HEK293 (cell line): ENCODE data around the gene BCAT1.

Experiments used
- CTCF ChIA-PET: fragments of 350-600 bp; formaldehyde crosslinking; extraction: SDS; loops from one replicate; lab custom pipeline; 2021; ENCODE audit warnings: antibody characterized with exemption; lab: Yijun Ruan, JAX
- POLR2A ChIA-PET: fragments of 300-600 bp; formaldehyde crosslinking; extraction: SDS; loops from one replicate; lab custom pipeline; 2020; ENCODE audit warnings: antibody characterized with exemption, inconsistent platforms; lab: Yijun Ruan, JAX
- H3K27ac ChIP-seq: fragments of 200-500 bp; sonication (Bioruptor generic); 2 replicates; pipeline ENCODE4 v1.5.1; 2014; ENCODE audit warnings: low read depth, low read length, control low read depth, inconsistent platforms; ENCODE audit errors: extremely low read depth
- H3K36me3 ChIP-seq, 2 experiments: fragments of 200-500 bp in 1 of 2; sonication (Bioruptor generic) in 1 of 2; 1 replicate in 1 of 2; 2 replicates in 1 of 2; pipeline ENCODE4 v1.5.1; 2014 to 2017; ENCODE audit warnings: inconsistent platforms in 2 of 2, low read length in 2 of 2; ENCODE audit not compliant: control insufficient read depth in 2 of 2, insufficient read depth in 1 of 2
- H3K4me1 ChIP-seq: fragments of 200-500 bp; sonication (Bioruptor generic); 2 replicates; pipeline ENCODE4 v1.5.1; 2014; ENCODE audit warnings: mild to moderate bottlenecking, low read length, inconsistent platforms; ENCODE audit not compliant: control insufficient read depth, insufficient read depth
- H3K4me3 ChIP-seq: 2 replicates; pipeline ENCODE4 v1.5.1; 2011; ENCODE audit warnings: low read depth, mild to moderate bottlenecking, control low read depth, low read length, moderate library complexity
- H3K9me3 ChIP-seq: fragments of 200-500 bp; sonication (Bioruptor generic); 2 replicates; pipeline ENCODE4 v1.5.1; 2014; ENCODE audit warnings: low read depth, low read length, inconsistent platforms; ENCODE audit not compliant: control insufficient read depth, insufficient read depth
- GLI2 ChIP-seq: fragments of 450-650 bp; formaldehyde crosslinking; IDR thresholded peaks from 2 replicates; pipeline ENCODE4; 2017; ENCODE audit warnings: missing biosample characterization, missing genetic modification characterization, low read depth, borderline replicate concordance
- KLF1 ChIP-seq: fragments of 450-650 bp; formaldehyde crosslinking; IDR thresholded peaks from 2 replicates; pipeline ENCODE4 v1.5.1; 2016; ENCODE audit warnings: missing biosample characterization, missing genetic modification characterization
- ZBTB8A ChIP-seq: fragments of 450-650 bp; formaldehyde crosslinking; IDR thresholded peaks from 2 replicates; pipeline ENCODE4 v1.5.1; 2016; ENCODE audit warnings: missing biosample characterization, missing genetic modification characterization
- ZNF114 ChIP-seq: fragments of 450-650 bp; formaldehyde crosslinking; IDR thresholded peaks from 2 replicates; pipeline ENCODE4 v1.5.0; 2017; ENCODE audit warnings: missing biosample characterization, missing genetic modification characterization
- ZNF16 ChIP-seq: fragments of 450-650 bp; formaldehyde crosslinking; IDR thresholded peaks from 2 replicates; pipeline ENCODE4 v1.5.1; 2016; ENCODE audit warnings: low read depth, missing biosample characterization, missing genetic modification characterization
- ZNF175 ChIP-seq: fragments of 450-650 bp; formaldehyde crosslinking; IDR thresholded peaks from 2 replicates; pipeline ENCODE4 v1.5.1; 2016; ENCODE audit warnings: missing biosample characterization, missing genetic modification characterization
- ZNF426 ChIP-seq: fragments of 450-650 bp; formaldehyde crosslinking; IDR thresholded peaks from 2 replicates; pipeline ENCODE4 v1.5.1; 2017; ENCODE audit warnings: missing biosample characterization, missing genetic modification characterization, mild to moderate bottlenecking, inconsistent platforms, moderate library complexity
- ZNF521 ChIP-seq: fragments of 450-650 bp; formaldehyde crosslinking; IDR thresholded peaks from 2 replicates; pipeline ENCODE4 v1.5.1; 2017; ENCODE audit warnings: missing biosample characterization, mild to moderate bottlenecking, missing genetic modification characterization
- ZNF777 ChIP-seq: fragments of 450-650 bp; formaldehyde crosslinking; IDR thresholded peaks from 2 replicates; pipeline ENCODE4 v1.5.1; 2017; ENCODE audit warnings: missing biosample characterization, missing genetic modification characterization, borderline replicate concordance
- ZNF792 ChIP-seq: fragments of 450-650 bp; formaldehyde crosslinking; IDR thresholded peaks from 2 replicates; pipeline ENCODE4 v1.5.1; 2016; ENCODE audit warnings: missing biosample characterization, missing genetic modification characterization
- ZSCAN30 ChIP-seq: fragments of 450-650 bp; IDR thresholded peaks from 2 replicates; pipeline ENCODE4 v1.5.1; 2018; ENCODE audit warnings: missing biosample characterization, mild to moderate bottlenecking, missing genetic modification characterization, moderate library complexity
- TF ChIP-seq, protein P1 (sequence below): fragments of 450-650 bp; formaldehyde crosslinking; IDR thresholded peaks from 2 replicates; pipeline ENCODE4 v1.5.1; 2017; ENCODE audit warnings: missing biosample characterization, missing genetic modification characterization
- TF ChIP-seq, protein P2 (sequence below): fragments of 450-650 bp; formaldehyde crosslinking; IDR thresholded peaks from 2 replicates; pipeline ENCODE4 v1.5.1; 2017; ENCODE audit warnings: missing biosample characterization, missing genetic modification characterization
- TF ChIP-seq, protein P3 (sequence below): fragments of 450-650 bp; formaldehyde crosslinking; IDR thresholded peaks from 2 replicates; pipeline ENCODE4 v1.5.1; 2016; ENCODE audit warnings: missing biosample characterization, missing genetic modification characterization
- TF ChIP-seq, protein P4 (sequence below): fragments of 450-650 bp; formaldehyde crosslinking; IDR thresholded peaks from 2 replicates; pipeline ENCODE4 v1.5.1; 2016; ENCODE audit warnings: missing biosample characterization, missing genetic modification characterization

The BCAT1 gene

DNA sequence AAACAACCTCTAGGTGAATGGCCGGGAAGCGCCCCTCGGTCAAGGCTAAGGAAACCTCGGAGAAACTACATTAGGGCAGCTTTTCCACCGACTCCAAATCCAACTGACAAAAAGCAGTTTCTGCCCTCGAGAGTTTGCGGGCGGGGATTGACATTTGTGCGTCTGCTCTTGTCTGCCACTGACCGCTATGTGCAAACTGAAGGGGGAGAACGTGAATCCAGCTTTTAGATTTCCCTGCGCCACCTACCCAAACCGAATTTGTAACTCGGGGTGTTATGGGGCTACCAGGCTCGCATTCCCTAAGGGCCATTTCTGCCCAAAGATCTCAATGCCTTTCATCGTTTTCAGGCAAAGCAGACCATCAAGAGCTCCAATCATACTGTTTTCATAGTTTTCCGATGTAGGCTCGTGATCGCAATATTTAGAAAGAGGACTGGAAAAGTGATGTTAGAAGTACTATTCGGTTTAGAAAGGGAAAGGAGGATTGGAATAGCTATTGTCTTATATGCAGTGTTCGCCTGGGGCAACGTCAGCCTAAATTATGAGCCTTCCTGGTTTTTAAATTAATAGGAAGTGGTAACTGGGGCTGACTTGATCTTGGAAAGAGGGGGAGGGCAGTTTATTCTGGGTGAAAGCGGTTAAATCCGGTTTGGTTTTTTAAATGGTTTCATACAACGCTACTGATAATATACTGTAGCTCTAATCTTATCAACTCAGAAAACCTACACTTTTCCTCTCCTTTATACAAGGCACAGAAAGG is 45.4 kb downstream of the BCAT1 start:
- Histone ChIP-seq H3K9me3 (no peaks in the 10 kb centered on the region), H3K27ac (no peak overlapping the region), H3K4me3 (no peak overlapping the region), H3K4me1 (no peaks in the 10 kb centered on the region), H3K36me3 (no peaks in the 10 kb centered on the region)
- CTCF ChIA-PET: interaction anchor here (0.6 kb wide), 1 partner anchor 52 kb away, joined by 4 read pairs; no protein-coding TSS in a partner anchor
- POLR2A ChIA-PET: no interaction called here
- TF ChIP-seq ZNF16 (no peak), ZNF792 (tag by site-specific recombination) (no peak), ZSCAN30 (tag by site-specific recombination) (no peak), ZNF114 (tag by site-specific recombination) (no peak), ZNF521 (no peak), GLI2 (tag by site-specific recombination) (no peak), ZBTB8A (tag by site-specific recombination) (no peak), KLF1 (tag by site-specific recombination) (no peak), ZNF777 (no peak), ZNF175 (tag by site-specific recombination) (no peak), ZNF426 (no peak)
- TF ChIP-seq, protein P1, sequence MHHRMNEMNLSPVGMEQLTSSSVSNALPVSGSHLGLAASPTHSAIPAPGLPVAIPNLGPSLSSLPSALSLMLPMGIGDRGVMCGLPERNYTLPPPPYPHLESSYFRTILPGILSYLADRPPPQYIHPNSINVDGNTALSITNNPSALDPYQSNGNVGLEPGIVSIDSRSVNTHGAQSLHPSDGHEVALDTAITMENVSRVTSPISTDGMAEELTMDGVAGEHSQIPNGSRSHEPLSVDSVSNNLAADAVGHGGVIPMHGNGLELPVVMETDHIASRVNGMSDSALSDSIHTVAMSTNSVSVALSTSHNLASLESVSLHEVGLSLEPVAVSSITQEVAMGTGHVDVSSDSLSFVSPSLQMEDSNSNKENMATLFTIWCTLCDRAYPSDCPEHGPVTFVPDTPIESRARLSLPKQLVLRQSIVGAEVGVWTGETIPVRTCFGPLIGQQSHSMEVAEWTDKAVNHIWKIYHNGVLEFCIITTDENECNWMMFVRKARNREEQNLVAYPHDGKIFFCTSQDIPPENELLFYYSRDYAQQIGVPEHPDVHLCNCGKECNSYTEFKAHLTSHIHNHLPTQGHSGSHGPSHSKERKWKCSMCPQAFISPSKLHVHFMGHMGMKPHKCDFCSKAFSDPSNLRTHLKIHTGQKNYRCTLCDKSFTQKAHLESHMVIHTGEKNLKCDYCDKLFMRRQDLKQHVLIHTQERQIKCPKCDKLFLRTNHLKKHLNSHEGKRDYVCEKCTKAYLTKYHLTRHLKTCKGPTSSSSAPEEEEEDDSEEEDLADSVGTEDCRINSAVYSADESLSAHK (tag by site-specific recombination): no peak
- TF ChIP-seq, protein P2, sequence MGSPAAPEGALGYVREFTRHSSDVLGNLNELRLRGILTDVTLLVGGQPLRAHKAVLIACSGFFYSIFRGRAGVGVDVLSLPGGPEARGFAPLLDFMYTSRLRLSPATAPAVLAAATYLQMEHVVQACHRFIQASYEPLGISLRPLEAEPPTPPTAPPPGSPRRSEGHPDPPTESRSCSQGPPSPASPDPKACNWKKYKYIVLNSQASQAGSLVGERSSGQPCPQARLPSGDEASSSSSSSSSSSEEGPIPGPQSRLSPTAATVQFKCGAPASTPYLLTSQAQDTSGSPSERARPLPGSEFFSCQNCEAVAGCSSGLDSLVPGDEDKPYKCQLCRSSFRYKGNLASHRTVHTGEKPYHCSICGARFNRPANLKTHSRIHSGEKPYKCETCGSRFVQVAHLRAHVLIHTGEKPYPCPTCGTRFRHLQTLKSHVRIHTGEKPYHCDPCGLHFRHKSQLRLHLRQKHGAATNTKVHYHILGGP (tag by site-specific recombination): no peak
- TF ChIP-seq, protein P3, sequence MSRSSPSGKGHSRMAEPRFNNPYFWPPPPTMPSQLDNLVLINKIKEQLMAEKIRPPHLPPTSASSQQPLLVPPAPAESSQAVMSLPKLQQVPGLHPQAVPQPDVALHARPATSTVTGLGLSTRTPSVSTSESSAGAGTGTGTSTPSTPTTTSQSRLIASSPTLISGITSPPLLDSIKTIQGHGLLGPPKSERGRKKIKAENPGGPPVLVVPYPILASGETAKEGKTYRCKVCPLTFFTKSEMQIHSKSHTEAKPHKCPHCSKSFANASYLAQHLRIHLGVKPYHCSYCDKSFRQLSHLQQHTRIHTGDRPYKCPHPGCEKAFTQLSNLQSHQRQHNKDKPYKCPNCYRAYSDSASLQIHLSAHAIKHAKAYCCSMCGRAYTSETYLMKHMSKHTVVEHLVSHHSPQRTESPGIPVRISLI (tag by site-specific recombination): no peak
- TF ChIP-seq, protein P4, sequence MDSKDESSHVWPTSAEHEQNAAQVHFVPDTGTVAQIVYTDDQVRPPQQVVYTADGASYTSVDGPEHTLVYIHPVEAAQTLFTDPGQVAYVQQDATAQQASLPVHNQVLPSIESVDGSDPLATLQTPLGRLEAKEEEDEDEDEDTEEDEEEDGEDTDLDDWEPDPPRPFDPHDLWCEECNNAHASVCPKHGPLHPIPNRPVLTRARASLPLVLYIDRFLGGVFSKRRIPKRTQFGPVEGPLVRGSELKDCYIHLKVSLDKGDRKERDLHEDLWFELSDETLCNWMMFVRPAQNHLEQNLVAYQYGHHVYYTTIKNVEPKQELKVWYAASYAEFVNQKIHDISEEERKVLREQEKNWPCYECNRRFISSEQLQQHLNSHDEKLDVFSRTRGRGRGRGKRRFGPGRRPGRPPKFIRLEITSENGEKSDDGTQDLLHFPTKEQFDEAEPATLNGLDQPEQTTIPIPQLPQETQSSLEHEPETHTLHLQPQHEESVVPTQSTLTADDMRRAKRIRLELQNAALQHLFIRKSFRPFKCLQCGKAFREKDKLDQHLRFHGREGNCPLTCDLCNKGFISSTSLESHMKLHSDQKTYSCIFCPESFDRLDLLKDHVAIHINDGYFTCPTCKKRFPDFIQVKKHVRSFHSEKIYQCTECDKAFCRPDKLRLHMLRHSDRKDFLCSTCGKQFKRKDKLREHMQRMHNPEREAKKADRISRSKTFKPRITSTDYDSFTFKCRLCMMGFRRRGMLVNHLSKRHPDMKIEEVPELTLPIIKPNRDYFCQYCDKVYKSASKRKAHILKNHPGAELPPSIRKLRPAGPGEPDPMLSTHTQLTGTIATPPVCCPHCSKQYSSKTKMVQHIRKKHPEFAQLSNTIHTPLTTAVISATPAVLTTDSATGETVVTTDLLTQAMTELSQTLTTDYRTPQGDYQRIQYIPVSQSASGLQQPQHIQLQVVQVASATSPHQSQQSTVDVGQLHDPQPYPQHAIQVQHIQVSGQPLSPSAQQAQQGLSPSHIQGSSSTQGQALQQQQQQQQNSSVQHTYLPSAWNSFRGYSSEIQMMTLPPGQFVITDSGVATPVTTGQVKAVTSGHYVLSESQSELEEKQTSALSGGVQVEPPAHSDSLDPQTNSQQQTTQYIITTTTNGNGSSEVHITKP: no peak
